Measurements from ENCODE around the gene ZBTB3.

Gene ZBTB3

DNA sequence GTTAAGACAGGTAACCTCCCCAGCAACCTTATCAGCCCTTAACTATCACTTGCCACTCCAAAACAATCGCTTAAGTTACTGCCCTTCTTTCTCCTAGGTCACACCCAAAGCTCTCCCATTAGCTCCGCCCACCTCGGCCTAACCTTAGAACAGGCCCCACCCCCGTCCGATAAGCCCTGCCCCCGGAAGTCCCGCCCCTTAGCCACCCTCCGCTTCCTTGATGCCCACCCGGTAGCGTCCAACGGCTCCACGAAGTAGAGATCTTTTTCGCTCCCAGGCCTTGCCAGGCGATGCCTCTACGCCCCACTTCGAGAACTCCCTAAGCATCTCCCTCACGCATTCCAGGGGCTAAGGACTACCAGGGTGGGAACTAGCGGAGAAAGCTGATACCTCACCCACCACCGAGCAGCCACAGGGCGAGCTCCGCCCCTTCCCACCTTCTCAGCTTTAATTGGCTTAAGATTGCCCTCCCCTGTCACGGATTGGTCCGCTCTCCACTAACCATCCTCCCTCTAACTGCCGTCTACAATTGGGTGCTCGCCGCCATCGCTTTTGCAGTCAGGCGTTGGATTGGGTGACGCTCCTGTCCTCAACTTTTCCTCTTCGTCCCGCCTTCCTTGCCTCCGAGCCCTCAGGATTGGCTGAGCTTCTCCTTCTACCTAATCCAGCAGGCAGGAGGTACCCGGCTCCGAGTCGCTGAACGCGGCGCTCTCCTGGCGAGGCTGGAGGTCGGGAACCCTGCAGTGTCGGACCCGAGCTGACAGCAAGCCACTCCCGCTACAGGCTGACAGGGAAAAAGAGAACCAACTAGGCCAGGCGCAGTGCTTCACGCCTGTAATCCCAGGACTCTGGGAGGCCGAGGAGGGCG lies at the start of gene ZBTB3:
ZBTB3 (minus strand) TSS at position 425 of the 868 bp plus-strand sequence. CDS start 496 bp downstream, outside the sequence.
- peak within 1 kb of the TSS; percentile 73 for H3K27ac ChIP-seq
- DNase-seq (ENCODE audit: low read depth, low spot score), result peak; percentile 97

DNA sequence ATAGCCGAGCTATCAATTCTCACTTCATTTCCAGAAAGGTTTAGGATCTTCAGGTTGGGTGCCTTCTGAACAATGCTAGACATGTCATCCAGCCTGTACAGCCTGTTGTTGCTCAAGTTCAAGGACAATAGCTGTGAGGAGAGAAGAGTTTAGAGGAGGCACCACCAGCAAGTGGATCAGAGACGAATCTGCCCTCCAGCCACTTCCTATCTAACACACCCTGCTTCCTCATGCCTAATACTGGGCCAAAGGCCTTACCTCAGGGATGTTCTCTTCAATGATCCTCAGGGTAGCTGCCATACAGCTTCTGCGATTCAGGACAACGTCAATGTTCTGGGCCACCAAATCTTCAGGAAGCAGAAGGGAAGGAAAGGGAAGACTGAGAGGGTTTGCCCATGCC lies 47.1 kb upstream of the ZBTB3 start:
- no peak overlapping the region for H3K27ac ChIP-seq
- DNase-seq (ENCODE audit: low read depth, low spot score), result no peak

DNA sequence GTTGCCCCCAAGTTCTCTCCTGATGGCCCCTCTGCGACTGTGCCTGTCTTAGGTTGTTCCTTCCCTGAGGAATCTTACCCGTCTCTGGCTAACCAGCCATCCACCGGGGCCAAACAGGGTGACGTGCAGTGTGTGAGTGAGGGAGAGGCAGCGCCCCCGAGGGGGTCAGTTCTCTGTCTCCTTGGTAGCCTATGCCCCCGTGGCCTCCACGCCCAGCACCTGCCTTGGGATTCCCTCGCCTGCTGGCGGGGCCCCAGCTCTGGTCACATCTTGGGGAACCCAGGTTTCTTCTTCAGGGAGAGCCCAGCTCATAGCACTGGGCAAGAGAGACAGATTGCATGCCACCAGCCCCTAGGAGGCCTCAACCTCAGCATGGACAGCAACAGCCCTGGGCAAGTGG lies 45.5 kb upstream of the ZBTB3 start:
- no peak for DNase-seq (ENCODE audit: low read depth, low spot score)
- H3K27ac ChIP-seq, result no peak overlapping the region

DNA sequence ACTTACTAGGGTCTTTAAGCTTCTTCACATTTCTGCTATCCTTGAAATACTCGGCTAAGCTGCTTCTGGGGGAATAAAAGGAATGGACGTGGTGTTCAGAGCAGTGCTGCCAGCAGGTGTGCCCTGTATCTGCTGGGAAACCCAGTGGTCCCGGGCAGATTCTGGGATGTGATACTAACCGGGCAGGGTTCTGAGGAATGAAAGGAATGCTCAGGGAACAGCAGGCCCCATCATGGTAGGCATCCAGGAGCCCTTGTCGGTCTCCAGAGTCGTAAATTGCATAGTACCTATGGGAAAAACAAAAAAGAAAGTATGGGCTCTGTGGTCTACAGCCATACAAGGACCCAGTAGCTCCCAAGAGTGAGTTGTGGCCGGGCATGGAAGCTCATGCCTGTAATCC lies 42.3 kb upstream of the ZBTB3 start:
- DNase-seq (ENCODE audit: low read depth, low spot score), result no peak
- H3K27ac ChIP-seq, result no peak overlapping the region

GRCh38 chr11:62794201-62794775 lies 40.3 kb upstream of the ZBTB3 start:
- no peak overlapping the region for H3K27ac ChIP-seq
- no peak for DNase-seq (ENCODE audit: low read depth, low spot score)

GRCh38 chr11:62792202-62792575 lies 38.2 kb upstream of the ZBTB3 start:
- no peak for DNase-seq (ENCODE audit: low read depth, low spot score)

GRCh38 chr11:62791501-62792201 lies 37.7 kb upstream of the ZBTB3 start, which contains the start of gene TMEM223:
Gene TMEM223 (minus strand): TSS chr11:62792006. CDS start chr11:62791994, 12 bp downstream.
- H3K27ac ChIP-seq, result peak within 1 kb of the TSS; percentile 75
- DNase-seq (ENCODE audit: low read depth, low spot score), result no peak

More at GRCh38 chr11:62792202-62792575, 38.2 kb upstream of the ZBTB3 start:
- H3K27ac ChIP-seq, result peak overlapping the region; percentile 75

DNA sequence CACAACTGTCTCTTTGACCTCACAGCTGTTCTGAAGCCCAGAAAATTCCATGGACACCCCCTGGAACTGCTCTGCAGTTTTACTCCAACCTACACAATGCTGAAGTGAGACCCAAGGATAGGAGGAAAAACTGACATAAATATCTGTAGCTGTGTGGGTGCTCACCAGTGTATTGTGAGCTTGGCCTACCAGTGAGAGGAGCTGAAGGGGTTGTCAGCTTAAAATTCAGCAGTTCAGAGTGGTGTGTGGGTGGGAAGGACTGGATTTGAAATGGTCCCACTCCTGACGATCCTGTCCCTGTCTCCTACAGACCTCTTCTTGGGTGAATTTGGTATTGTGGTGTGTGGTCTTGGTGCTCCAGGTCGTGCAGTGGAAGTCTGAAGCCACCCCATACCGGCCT lies 35.6 kb upstream of the ZBTB3 start:
- no peak for DNase-seq (ENCODE audit: low read depth, low spot score)
- no peak overlapping the region for H3K27ac ChIP-seq

DNA sequence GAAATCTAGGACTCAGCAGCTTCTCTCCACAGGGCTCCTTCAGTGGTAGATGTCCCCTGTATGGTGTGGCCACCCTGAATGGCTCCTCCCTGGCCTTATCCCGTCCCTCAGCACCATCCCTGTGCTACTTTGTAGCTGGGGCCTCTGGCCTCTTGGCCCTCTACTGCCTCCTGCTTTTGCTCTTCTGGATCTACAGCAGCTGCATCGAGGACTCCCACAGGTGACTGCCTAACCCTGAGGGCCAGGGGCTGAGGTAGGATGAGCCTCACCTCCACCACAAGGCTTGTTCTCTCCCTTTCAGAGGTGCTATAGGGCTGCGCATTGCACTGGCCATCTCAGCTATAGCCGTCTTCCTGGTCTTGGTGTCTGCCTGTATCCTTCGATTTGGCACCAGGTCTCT lies 35.0 kb upstream of the ZBTB3 start:
- DNase-seq (ENCODE audit: low read depth, low spot score), result no peak
- peak overlapping the region; percentile 96 for H3K27ac ChIP-seq

- DNase-seq (ENCODE audit: low read depth, low spot score), result peak; percentile 90
These were observed 33.2 kb upstream of the ZBTB3 start, which contains the start of gene TMEM179B for GRCh38 chr11:62787005-62787759. Gene TMEM179B (plus strand): TSS chr11:62787402. CDS start chr11:62787432, 30 bp downstream.

GRCh38 chr11:62786318-62787004 lies 32.5 kb upstream of the ZBTB3 start:
- peak overlapping the region; percentile 96 for H3K27ac ChIP-seq
- no peak for DNase-seq (ENCODE audit: low read depth, low spot score)

More at GRCh38 chr11:62787005-62787759, 33.2 kb upstream of the ZBTB3 start, which contains the start of gene TMEM179B:
- peak within 1 kb of the TSS; percentile 96 for H3K27ac ChIP-seq

- no peak for DNase-seq (ENCODE audit: low read depth, low spot score)
- no peak overlapping the region for H3K27ac ChIP-seq
These were observed 28.8 kb upstream of the ZBTB3 start for GRCh38 chr11:62782753-62783152.

GRCh38 chr11:62778441-62778840 lies 24.5 kb upstream of the ZBTB3 start:
- no peak for DNase-seq (ENCODE audit: low read depth, low spot score)
- no peak overlapping the region for H3K27ac ChIP-seq

DNA sequence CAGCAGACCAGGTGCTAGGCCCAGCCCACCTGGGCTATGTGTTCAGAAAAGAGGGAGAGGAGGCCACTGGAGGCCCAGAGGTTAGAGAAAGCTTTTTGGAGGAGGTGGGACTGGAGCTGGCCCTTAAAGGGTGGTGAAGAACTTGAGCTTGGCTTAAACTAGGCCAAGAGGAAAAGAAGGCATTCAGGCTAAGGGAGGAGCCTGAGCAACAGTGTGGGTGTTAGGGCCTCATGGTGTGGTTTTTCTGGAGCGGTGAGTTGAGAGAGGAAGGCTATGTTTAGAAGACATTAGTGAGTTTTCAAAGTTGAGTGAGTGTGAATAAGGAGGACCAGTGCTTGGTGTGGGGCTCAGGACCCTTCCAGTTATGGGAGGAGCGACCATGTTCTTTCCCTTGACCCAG lies 23.4 kb upstream of the ZBTB3 start:
- no peak overlapping the region for H3K27ac ChIP-seq
- DNase-seq (ENCODE audit: low read depth, low spot score), result no peak

- H3K27ac ChIP-seq, result no peak overlapping the region
These were observed 21.7 kb upstream of the ZBTB3 start for GRCh38 chr11:62775646-62776045.

DNA sequence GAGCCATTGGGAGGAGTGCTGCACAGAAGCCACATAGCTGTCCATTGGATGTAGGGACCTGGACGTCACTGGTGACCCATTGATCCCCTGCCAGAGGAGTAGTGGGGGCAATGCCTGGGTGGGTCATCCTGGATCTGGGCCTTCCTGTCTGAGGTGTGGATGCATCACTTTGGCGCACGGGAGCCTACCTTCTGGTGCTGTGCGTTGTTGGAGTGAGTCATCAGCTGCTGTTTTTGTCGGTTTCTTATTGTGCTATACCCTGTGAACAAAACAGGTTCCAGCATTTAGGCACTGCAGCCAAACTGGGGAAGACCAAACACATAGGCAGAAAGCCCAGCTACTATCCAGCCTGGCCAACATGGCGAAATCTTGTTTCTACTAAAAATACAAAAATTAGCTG lies 20.4 kb upstream of the ZBTB3 start:
- DNase-seq (ENCODE audit: low read depth, low spot score), result no peak
- H3K27ac ChIP-seq, result no peak overlapping the region

More at GRCh38 chr11:62775646-62776045, 21.7 kb upstream of the ZBTB3 start:
- DNase-seq (ENCODE audit: low read depth, low spot score), result no peak

DNA sequence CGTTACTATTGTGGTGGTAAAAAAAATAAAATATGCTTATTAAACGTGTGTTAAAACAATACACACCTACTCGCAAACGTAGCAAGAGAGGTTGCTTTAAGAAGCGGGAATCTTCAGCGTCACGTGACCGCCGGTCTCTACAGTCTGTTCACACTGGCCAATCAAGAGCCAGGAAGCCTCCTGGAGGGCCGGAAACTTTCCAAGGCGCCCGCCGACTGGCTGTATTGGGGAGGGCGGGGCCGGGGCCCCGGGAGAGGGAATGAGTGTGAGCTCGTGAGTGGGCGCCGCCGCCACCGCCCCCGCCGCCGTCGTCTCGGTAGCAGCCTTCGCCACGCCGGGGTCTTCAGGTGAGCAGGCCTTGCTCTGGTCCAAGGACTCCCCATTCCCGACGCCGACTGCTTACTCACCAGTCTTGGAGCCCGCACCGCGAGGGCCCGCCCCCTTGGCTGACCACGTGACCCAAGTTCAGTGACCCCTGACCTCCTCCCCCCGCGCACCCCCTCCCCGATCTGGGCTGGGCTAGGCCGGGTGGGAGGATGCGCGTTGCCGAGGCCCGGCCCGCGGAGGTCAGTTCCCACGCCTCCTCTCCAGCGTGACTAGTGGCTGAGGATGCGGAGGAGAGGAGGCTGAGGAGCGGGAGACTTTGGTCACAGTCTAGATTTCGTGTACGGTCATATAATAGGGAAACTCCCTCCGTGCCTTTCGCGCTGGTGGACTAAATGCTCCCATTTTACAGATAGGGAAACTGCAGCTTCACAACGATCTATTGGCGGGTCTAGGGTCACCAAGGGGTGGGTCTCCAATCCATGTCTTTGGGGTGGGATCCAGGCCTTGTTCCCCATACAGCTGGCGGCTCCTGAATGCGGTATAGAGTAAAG lies 17.4 kb upstream of the ZBTB3 start, which contains the start of gene TAF6L:
TAF6L (plus strand) TSS at position 253 of the 878 bp plus-strand sequence. CDS start 4,388 bp downstream, outside the sequence.
- H3K27ac ChIP-seq, result peak within 1 kb of the TSS; percentile 86
- DNase-seq (ENCODE audit: low read depth, low spot score), result peak; percentile 65

- peak overlapping the region; percentile 86 for H3K27ac ChIP-seq
- no peak for DNase-seq (ENCODE audit: low read depth, low spot score)
These were observed 16.8 kb upstream of the ZBTB3 start for GRCh38 chr11:62770778-62771143.

All from epithelial cell of prostate (primary cell).